ENCODE data around the gene TMEM123.
A peak's percentile ranks its signal among the peaks of the same experiment; 100 is the strongest.

Gene TMEM123

DNA sequence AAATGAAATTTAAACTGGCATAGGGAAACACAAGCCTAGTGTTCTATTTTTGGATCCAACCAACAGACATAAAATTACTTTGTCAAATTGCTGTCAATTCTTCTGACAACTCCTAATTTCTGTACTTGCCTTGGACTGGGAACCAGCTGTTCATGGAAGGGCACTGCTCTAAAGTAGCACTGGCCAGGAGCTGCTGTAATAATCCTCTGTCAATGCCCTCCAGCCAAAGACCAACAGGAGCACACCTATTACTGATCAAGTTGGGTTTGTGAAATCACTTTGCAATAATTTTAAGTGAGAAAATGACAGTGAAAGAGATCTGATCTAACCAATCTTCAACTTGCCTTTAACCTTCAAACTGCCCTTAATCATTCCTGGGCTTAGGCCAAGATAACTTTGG, 18.9 kb upstream of the TMEM123 start:
- H3K27me3 ChIP-seq (ENCODE audit: insufficient read depth, low read length), result no peaks in the 10 kb centered on the region
- H3K79me2 ChIP-seq (ENCODE audit: insufficient read depth, low read length), result no peaks in the 10 kb centered on the region
- H4K20me1 ChIP-seq (ENCODE audit: insufficient read depth, low read length), result no peaks in the 10 kb centered on the region
- peak overlapping the region; percentile 99 for H3K27ac ChIP-seq (ENCODE audit: low read depth, low read length, poor library complexity, severe bottlenecking)
- H3F3A ChIP-seq (ENCODE audit: insufficient read depth, low read length), result no peaks in the 10 kb centered on the region
- H3K9me2 ChIP-seq (ENCODE audit: low read depth, low read length), result no peaks in the 10 kb centered on the region
- H3K4me2 ChIP-seq (ENCODE audit: low read length), result no peak overlapping the region
- H3K9me3 ChIP-seq (ENCODE audit: low read length), result no peaks in the 10 kb centered on the region
- no peak overlapping the region for H3K9ac ChIP-seq (ENCODE audit: low read length)
- peaks cover 100% of the 10 kb centered on the region for H3K4me1 ChIP-seq (ENCODE audit: insufficient read depth, low read length, severe bottlenecking)
- H3K4me3 ChIP-seq (ENCODE audit: low read depth, low read length, poor library complexity, severe bottlenecking), result no peak overlapping the region
- TF ChIP-seq EZH2 (IDR thresholded peaks at IDR 0.05; ENCODE audit: borderline replicate concordance, low read length) (no peak), CTCF (IDR thresholded peaks at IDR 0.05; ENCODE audit: low read length) (no peak)
- H3K36me3 ChIP-seq (ENCODE audit: insufficient read depth, low read length), result no peaks in the 10 kb centered on the region
- H2AFZ ChIP-seq (ENCODE audit: low read length), result no peak overlapping the region

DNA sequence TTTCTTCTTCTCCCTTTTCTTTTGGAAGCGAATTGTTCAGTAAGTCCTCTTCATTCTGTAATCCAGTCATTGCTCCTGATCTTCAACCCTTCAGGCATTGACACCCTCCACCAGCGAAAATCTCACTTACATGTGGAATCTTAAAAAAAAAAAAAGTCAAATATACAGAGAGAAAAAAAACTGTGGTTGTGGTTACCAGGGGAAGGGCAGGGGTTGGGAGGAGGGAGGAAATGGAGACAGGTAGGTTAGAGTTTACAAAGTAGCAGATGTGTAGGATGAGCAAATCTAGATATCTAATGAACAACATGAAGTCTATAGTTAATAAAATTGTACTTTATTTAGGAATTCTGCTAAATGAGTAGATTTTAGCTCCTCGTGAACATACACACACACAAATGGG, 17.7 kb upstream of the TMEM123 start:
- H3K9me2 ChIP-seq (ENCODE audit: low read depth, low read length), result no peaks in the 10 kb centered on the region
- no peak overlapping the region for H3K4me2 ChIP-seq (ENCODE audit: low read length)
- H4K20me1 ChIP-seq (ENCODE audit: insufficient read depth, low read length), result no peaks in the 10 kb centered on the region
- no peaks in the 10 kb centered on the region for H3F3A ChIP-seq (ENCODE audit: insufficient read depth, low read length)
- no peak overlapping the region for H3K9ac ChIP-seq (ENCODE audit: low read length)
- no peaks in the 10 kb centered on the region for H3K27me3 ChIP-seq (ENCODE audit: insufficient read depth, low read length)
- H3K79me2 ChIP-seq (ENCODE audit: insufficient read depth, low read length), result no peaks in the 10 kb centered on the region
- no peak overlapping the region for H2AFZ ChIP-seq (ENCODE audit: low read length)
- no peaks in the 10 kb centered on the region for H3K9me3 ChIP-seq (ENCODE audit: low read length)
- no peaks in the 10 kb centered on the region for H3K36me3 ChIP-seq (ENCODE audit: insufficient read depth, low read length)
- TF ChIP-seq EZH2 (IDR thresholded peaks at IDR 0.05; ENCODE audit: borderline replicate concordance, low read length), result no peak
- TF ChIP-seq CTCF (IDR thresholded peaks at IDR 0.05; ENCODE audit: low read length), result no peak
- H3K27ac ChIP-seq (ENCODE audit: low read depth, low read length, poor library complexity, severe bottlenecking), result peak overlapping the region; percentile 99
- H3K4me3 ChIP-seq (ENCODE audit: low read depth, low read length, poor library complexity, severe bottlenecking), result no peak overlapping the region
- H3K4me1 ChIP-seq (ENCODE audit: insufficient read depth, low read length, severe bottlenecking), result peaks cover 100% of the 10 kb centered on the region

- H4K20me1 ChIP-seq (ENCODE audit: insufficient read depth, low read length), result no peaks in the 10 kb centered on the region
- no peaks in the 10 kb centered on the region for H3K36me3 ChIP-seq (ENCODE audit: insufficient read depth, low read length)
- peak overlapping the region; percentile 99 for H3K27ac ChIP-seq (ENCODE audit: low read depth, low read length, poor library complexity, severe bottlenecking)
- no peaks in the 10 kb centered on the region for H3K27me3 ChIP-seq (ENCODE audit: insufficient read depth, low read length)
- H3K4me1 ChIP-seq (ENCODE audit: insufficient read depth, low read length, severe bottlenecking), result peaks cover 100% of the 10 kb centered on the region
- no peaks in the 10 kb centered on the region for H3K9me3 ChIP-seq (ENCODE audit: low read length)
- H2AFZ ChIP-seq (ENCODE audit: low read length), result no peak overlapping the region
- H3K4me3 ChIP-seq (ENCODE audit: low read depth, low read length, poor library complexity, severe bottlenecking), result no peak overlapping the region
- no peaks in the 10 kb centered on the region for H3K9me2 ChIP-seq (ENCODE audit: low read depth, low read length)
- no peaks in the 10 kb centered on the region for H3F3A ChIP-seq (ENCODE audit: insufficient read depth, low read length)
- H3K9ac ChIP-seq (ENCODE audit: low read length), result no peak overlapping the region
- H3K4me2 ChIP-seq (ENCODE audit: low read length), result no peak overlapping the region
- TF ChIP-seq EZH2 (IDR thresholded peaks at IDR 0.05; ENCODE audit: borderline replicate concordance, low read length) (no peak), CTCF (IDR thresholded peaks at IDR 0.05; ENCODE audit: low read length) (no peak)
- H3K79me2 ChIP-seq (ENCODE audit: insufficient read depth, low read length), result no peaks in the 10 kb centered on the region
Observed at GRCh38 chr11:102469196-102469821, 16.7 kb upstream of the TMEM123 start.

Measured in OCI-LY1 (cell line).